Neural progenitor cell (in vitro differentiated cells): ENCODE measurements around the gene IDUA.

Source experiments
- EZH2 ChIP-seq: fragments of 200-600 bp; sonication (generic); IDR thresholded peaks from 2 replicates; pipeline ENCODE4 v1.6.1; 2017; ENCODE audit warnings: antibody characterized with exemption, mild to moderate bottlenecking, moderate library complexity
- EZH2phosphoT487 ChIP-seq: fragments of 200-600 bp; sonication (generic); IDR thresholded peaks from 2 replicates; pipeline ENCODE4 v1.6.1; 2017; ENCODE audit warnings: antibody characterized with exemption
- TF ChIP-seq, protein P1 (sequence below): fragments of 200-600 bp; sonication (generic); IDR thresholded peaks from 2 replicates; pipeline ENCODE4 v1.5.1; 2017; ENCODE audit warnings: antibody characterized with exemption, mild to moderate bottlenecking

DNA sequence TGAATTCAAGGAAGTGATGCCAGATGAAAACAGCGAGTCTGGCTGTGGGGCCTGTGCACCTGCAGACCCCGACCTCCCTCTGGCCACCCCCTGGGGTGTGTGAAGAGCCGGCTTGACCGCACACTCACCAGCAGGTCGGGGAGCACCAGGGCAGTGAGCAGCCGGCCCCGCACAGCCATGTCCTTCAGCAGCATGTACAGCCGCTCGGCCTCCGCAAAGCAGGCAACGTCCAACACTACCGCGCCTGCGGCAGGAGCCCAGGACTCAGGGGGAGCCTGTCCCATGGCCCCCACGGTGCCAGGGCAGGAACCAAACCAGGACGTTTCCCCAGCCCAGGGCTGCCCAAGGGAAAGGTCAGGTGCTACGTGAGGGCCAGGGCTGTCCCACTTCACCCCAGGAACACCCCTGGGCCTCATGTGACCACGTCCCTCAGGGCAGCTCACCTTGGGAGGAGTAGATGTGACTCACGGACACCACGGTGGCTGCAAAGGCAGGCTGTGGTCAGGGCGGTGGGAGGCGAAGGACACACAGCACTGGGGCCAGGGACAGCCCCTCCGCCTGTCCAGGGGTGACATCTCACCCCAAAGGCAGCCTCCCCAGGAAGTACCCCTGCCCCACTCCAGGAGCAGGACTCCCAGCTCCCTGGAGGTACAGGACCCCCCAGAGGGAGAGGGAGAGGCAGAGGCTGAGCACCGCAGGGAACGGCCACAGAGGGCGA is 21.6 kb upstream of the IDUA start:
- TF ChIP-seq, protein P1, sequence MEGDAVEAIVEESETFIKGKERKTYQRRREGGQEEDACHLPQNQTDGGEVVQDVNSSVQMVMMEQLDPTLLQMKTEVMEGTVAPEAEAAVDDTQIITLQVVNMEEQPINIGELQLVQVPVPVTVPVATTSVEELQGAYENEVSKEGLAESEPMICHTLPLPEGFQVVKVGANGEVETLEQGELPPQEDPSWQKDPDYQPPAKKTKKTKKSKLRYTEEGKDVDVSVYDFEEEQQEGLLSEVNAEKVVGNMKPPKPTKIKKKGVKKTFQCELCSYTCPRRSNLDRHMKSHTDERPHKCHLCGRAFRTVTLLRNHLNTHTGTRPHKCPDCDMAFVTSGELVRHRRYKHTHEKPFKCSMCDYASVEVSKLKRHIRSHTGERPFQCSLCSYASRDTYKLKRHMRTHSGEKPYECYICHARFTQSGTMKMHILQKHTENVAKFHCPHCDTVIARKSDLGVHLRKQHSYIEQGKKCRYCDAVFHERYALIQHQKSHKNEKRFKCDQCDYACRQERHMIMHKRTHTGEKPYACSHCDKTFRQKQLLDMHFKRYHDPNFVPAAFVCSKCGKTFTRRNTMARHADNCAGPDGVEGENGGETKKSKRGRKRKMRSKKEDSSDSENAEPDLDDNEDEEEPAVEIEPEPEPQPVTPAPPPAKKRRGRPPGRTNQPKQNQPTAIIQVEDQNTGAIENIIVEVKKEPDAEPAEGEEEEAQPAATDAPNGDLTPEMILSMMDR: no peak
- TF ChIP-seq EZH2 (no peak), EZH2phosphoT487 (no peak)
